H1 (cell line): ENCODE measurements around the gene ZFP30.

Experiments used
- CEBPB ChIP-seq: IDR thresholded peaks from 2 replicates; pipeline ENCODE4 v1.6.1; 2012; ENCODE audit warnings: low read depth, low read length
- CTCF ChIP-seq, 3 experiments: IDR thresholded peaks; 1 replicate in 2 of 3; 2 replicates in 1 of 3; pipeline versions ENCODE4 v1.5.1 to v1.6.1; 2011; ENCODE audit warnings: low read length in 3 of 3, mild to moderate bottlenecking in 3 of 3, inconsistent platforms in 2 of 3, low read depth in 1 of 3, moderate library complexity in 1 of 3; ENCODE audit not compliant: insufficient read depth in 1 of 3; ENCODE audit errors: control extremely low read depth in 1 of 3
- EP300 ChIP-seq, 2 experiments: IDR thresholded peaks; 1 replicate in 1 of 2; 2 replicates in 1 of 2; pipeline ENCODE4 v1.6.1; 2011 to 2012; ENCODE audit warnings: low read depth in 2 of 2, low read length in 2 of 2, mild to moderate bottlenecking in 2 of 2, borderline replicate concordance in 1 of 2, inconsistent platforms in 1 of 2, moderate library complexity in 1 of 2
- FOSL1 ChIP-seq: IDR thresholded peaks from 2 replicates; pipeline ENCODE4 v1.6.1; 2011; ENCODE audit warnings: mild to moderate bottlenecking, low read depth, low read length, moderate library complexity; ENCODE audit not compliant: insufficient read depth
- GTF2F1 ChIP-seq: IDR thresholded peaks from 2 replicates; pipeline ENCODE4 v1.6.1; 2012; ENCODE audit warnings: low read depth, low read length, improper control_type of control experiment, borderline replicate concordance
- POLR2AphosphoS5 ChIP-seq: IDR thresholded peaks from 2 replicates; pipeline ENCODE4 v1.6.1; 2011; ENCODE audit warnings: low read depth, low read length
- RNF2 ChIP-seq: fragments of 200-900, 300-1000 bp; sonication (generic); IDR thresholded peaks from 2 replicates; pipeline ENCODE4 v1.7.1; 2016; ENCODE audit warnings: borderline replicate concordance, low read depth, mild to moderate bottlenecking, antibody characterized with exemption, low read length; ENCODE audit not compliant: poor library complexity, severe bottlenecking; ENCODE audit errors: missing control alignments
- RXRA ChIP-seq: IDR thresholded peaks from 2 replicates; pipeline ENCODE4 v1.6.1; 2011; ENCODE audit warnings: low read depth, mild to moderate bottlenecking, low read length, moderate library complexity; ENCODE audit not compliant: insufficient read depth
- SAP30 ChIP-seq: fragments of 300-600 bp; sonication (generic); IDR thresholded peaks from 2 replicates; pipeline ENCODE4 v1.7.1; 2012; ENCODE audit warnings: low read length, moderate library complexity, mild to moderate bottlenecking, inconsistent platforms; ENCODE audit not compliant: insufficient read depth, insufficient replicate concordance
- TBP ChIP-seq: IDR thresholded peaks from 2 replicates; pipeline ENCODE4 v1.6.1; 2011; ENCODE audit warnings: low read depth, low read length, improper control_type of control experiment
- ZNF274 ChIP-seq: IDR thresholded peaks from 2 replicates; pipeline ENCODE4 v1.7.0; 2012; ENCODE audit warnings: low read length, borderline replicate concordance; ENCODE audit errors: extremely low read depth

- TF ChIP-seq GTF2F1 (no peak), CTCF (IDR thresholded peaks at IDR 0.05; ENCODE audit: control extremely low read depth in 1 of 3, insufficient read depth in 1 of 3, low read depth in 1 of 3, low read length in 3 of 3) (no peak), ZNF274 (no peak), RXRA (no peak), POLR2AphosphoS5 (no peak), RNF2 (no peak), SAP30 (no peak), CEBPB (no peak), TBP (no peak), FOSL1 (no peak), EP300 (IDR thresholded peaks at IDR 0.05; ENCODE audit: borderline replicate concordance in 1 of 2, low read depth in 2 of 2, low read length in 2 of 2) (no peak)
These were observed 37.8 kb upstream of the ZFP30 start for GRCh38 chr19:37692956-37693620.
